ENCODE data around the gene GALNTL6. TPM values are rescaled to one million over a fixed set of nuclear protein-coding genes. Genes with fewer than 3 reads are reported as not detected.

Gene GALNTL6
- total and polyA plus RNA-seq, 2 of the 4 experiments (the other 2 are of a cell fraction), result under 0.01 TPM; not detected in 1

GRCh38 chr4:172073590-172073989 is 260.4 kb downstream of the GALNTL6 start:
- no peak overlapping the region for H3K4me3 ChIP-seq (ENCODE audit: insufficient read depth, low read depth, low read length)
- H4K20me1 ChIP-seq (ENCODE audit: insufficient read depth, low read length), result no peaks in the 10 kb centered on the region
- no peak overlapping the region for H2AK5ac ChIP-seq (ENCODE audit: low read depth, low read length)
- ATAC-seq (ENCODE audit: low read depth) (no peak), DNase-seq (no peak)
- no peak overlapping the region for H3K14ac ChIP-seq (replicated peaks; ENCODE audit: low read depth, low read length)
- no peak overlapping the region for H3K56ac ChIP-seq (ENCODE audit: extremely low read depth, insufficient read depth, low read length)
- H4K5ac ChIP-seq (ENCODE audit: low read depth, low read length), result no peak overlapping the region
- no peak overlapping the region for H2BK5ac ChIP-seq (ENCODE audit: low read depth, low read length, poor library complexity, severe bottlenecking)
- no peaks in the 10 kb centered on the region for H3K9me1 ChIP-seq (ENCODE audit: insufficient read depth, low read length)
- in situ Hi-C loops (cut with MboI; ENCODE audit: low sequenced_read_pairs), result no loop called here
- H3K18ac ChIP-seq (ENCODE audit: low read depth, low read length), result no peak overlapping the region
- H3K27me3 ChIP-seq (ENCODE audit: control insufficient read depth, insufficient read depth, low read length), result no peaks in the 10 kb centered on the region
- no peak overlapping the region for H3K23ac ChIP-seq (ENCODE audit: low read depth, low read length)
- no peak overlapping the region for H3K4me2 ChIP-seq (ENCODE audit: low read depth, low read length)
- no TSS peak for BruUV-seq (replicated peaks)
- no peak overlapping the region for H2BK120ac ChIP-seq (ENCODE audit: low read depth, low read length)
- H2AK9ac ChIP-seq (replicated peaks; ENCODE audit: low read depth, low read length, poor library complexity), result no peak overlapping the region
- H3K4ac ChIP-seq (ENCODE audit: low read depth, low read length), result no peak overlapping the region
- H4K91ac ChIP-seq (ENCODE audit: insufficient read depth, low read depth, low read length), result no peak overlapping the region
- CTCF ChIA-PET, result no interaction called here
- intact Hi-C loops (cut with micrococcal nuclease), result no loop called here
- no peak overlapping the region for H3K9ac ChIP-seq (ENCODE audit: low read depth, low read length)
- no peaks in the 10 kb centered on the region for H3K79me1 ChIP-seq (ENCODE audit: low read depth in 1 of 2, low read length in 2 of 2)
- no peak overlapping the region for H2BK20ac ChIP-seq (ENCODE audit: low read depth, low read length)
- H3K9me3 ChIP-seq (ENCODE audit: control insufficient read depth, insufficient read depth, low read length), result no peaks in the 10 kb centered on the region
- no peak overlapping the region for H2AFZ ChIP-seq (replicated peaks; ENCODE audit: low read length, poor library complexity)
- H3K36me3 ChIP-seq (ENCODE audit: control insufficient read depth, insufficient read depth, low read length), result no peaks in the 10 kb centered on the region
- no peak overlapping the region for H4K8ac ChIP-seq (ENCODE audit: low read depth in 2 of 2, low read length in 2 of 2)
- POLR2A ChIA-PET (ENCODE audit: unreplicated experiment), result no interaction called here
- dilution Hi-C loops (cut with HindIII; ENCODE audit: low sequenced_read_pairs, unreplicated experiment), result no loop called here
- H2BK15ac ChIP-seq (ENCODE audit: low read depth, low read length), result no peak overlapping the region
- TF ChIP-seq SMC3 (IDR thresholded peaks at IDR 0.05; ENCODE audit: low read depth, low read length), result no peak
- TF ChIP-seq CTCF (conservative IDR thresholded peaks at IDR 0.05; ENCODE audit: low read depth, low read length), result no peak
- no peak for TF ChIP-seq BHLHE40 (IDR thresholded peaks at IDR 0.05; ENCODE audit: low read depth, low read length)
- no peak for TF ChIP-seq MAZ (IDR thresholded peaks at IDR 0.05; ENCODE audit: borderline replicate concordance, low read depth, low read length)
- no peak for TF ChIP-seq MAFK (IDR thresholded peaks at IDR 0.05; ENCODE audit: low read depth, low read length)
- no peak for TF ChIP-seq FOS (IDR thresholded peaks at IDR 0.05; ENCODE audit: low read depth, low read length)
- TF ChIP-seq POLR2A (IDR thresholded peaks at IDR 0.05; ENCODE audit: low read depth, low read length), result no peak
- H3K4me1 ChIP-seq (ENCODE audit: control insufficient read depth, insufficient read depth, low read length), result no peaks in the 10 kb centered on the region
- H3K27ac ChIP-seq (ENCODE audit: insufficient read depth, low read length), result no peak overlapping the region
